K562 (cell line): Measurements from ENCODE around the gene KRTAP13-1.
A peak's percentile ranks its signal among the peaks of the same experiment; 100 is the strongest.

Experiments used
- CAMTA2 ChIP-seq: fragments of 250-450 bp; sonication (Bioruptor Pico); conservative IDR thresholded peaks from 2 replicates; pipeline ENCODE4 v1.5.1; 2022
- CTCF ChIP-seq, 3 experiments: IDR thresholded peaks in 2 of 3; conservative IDR thresholded peaks in 1 of 3; 2 replicates each; pipeline ENCODE4 v1.5.1; 2011 to 2012; ENCODE audit warnings: low read length in 3 of 3, mild to moderate bottlenecking in 3 of 3, control low read depth in 2 of 3, improper control_type of control experiment in 1 of 3, inconsistent platforms in 1 of 3, low read depth in 1 of 3, mixed read lengths in 1 of 3, moderate library complexity in 1 of 3; ENCODE audit not compliant: insufficient read depth in 2 of 3
- NFIC ChIP-seq: fragments of 450-650 bp; IDR thresholded peaks from 2 replicates; pipeline ENCODE4 v1.6.1; 2017; ENCODE audit warnings: mild to moderate bottlenecking, inconsistent platforms

GRCh38 chr21:30408782-30409494 lies 13.1 kb downstream of the KRTAP13-1 start:
- TF ChIP-seq CTCF (IDR thresholded peaks at IDR 0.05 in 2 of 3, conservative IDR thresholded peaks at IDR 0.05 in 1 of 3; ENCODE audit: insufficient read depth in 2 of 3, low read depth in 1 of 3, low read length in 3 of 3) (peak; percentile 29 to 39 (median 38); a peak in 4 of 6 replicates), CAMTA2 (no peak), NFIC (no peak)
